Sigmoid colon (tissue), 4 donors: ENCODE measurements around the gene HIRA.
"Not testable (repeated sequence)": the region's sequence is repeated elsewhere in the genome, so short reads cannot be mapped to it uniquely, and the experiment has no call there.

Experiments
- CTCF ChIP-seq, 4 experiments: fragments of 450-650 bp in 3 of 4; fragments of 200-600 bp in 1 of 4; IDR thresholded peaks; one replicate each; pipeline ENCODE4 v1.5.1; 2016 to 2019; ENCODE audit warnings: antibody characterized with exemption in 4 of 4, mild to moderate bottlenecking in 3 of 4, moderate library complexity in 2 of 4
- EP300 ChIP-seq, 4 donors: sonication (generic); formaldehyde crosslinking; IDR thresholded peaks; one replicate each; pipeline ENCODE4 v1.6.1; 2017; ENCODE audit warnings: antibody characterized with exemption in 4 of 4

GRCh38 chr22:19363541-19363940 lies 68.0 kb downstream of the HIRA start:
- not testable (repeated sequence) for TF ChIP-seq CTCF, EP300 (IDR thresholded peaks at IDR 0.05)
